GM12872 (cell line): ENCODE results near the gene RAPGEF2.

Experiments used
- CTCF ChIP-seq: IDR thresholded peaks from 3 replicates; pipeline ENCODE4 v1.5.1; 2011; ENCODE audit warnings: low read depth, mild to moderate bottlenecking, low read length, moderate library complexity; ENCODE audit not compliant: insufficient read depth

RAPGEF2 gene

DNA sequence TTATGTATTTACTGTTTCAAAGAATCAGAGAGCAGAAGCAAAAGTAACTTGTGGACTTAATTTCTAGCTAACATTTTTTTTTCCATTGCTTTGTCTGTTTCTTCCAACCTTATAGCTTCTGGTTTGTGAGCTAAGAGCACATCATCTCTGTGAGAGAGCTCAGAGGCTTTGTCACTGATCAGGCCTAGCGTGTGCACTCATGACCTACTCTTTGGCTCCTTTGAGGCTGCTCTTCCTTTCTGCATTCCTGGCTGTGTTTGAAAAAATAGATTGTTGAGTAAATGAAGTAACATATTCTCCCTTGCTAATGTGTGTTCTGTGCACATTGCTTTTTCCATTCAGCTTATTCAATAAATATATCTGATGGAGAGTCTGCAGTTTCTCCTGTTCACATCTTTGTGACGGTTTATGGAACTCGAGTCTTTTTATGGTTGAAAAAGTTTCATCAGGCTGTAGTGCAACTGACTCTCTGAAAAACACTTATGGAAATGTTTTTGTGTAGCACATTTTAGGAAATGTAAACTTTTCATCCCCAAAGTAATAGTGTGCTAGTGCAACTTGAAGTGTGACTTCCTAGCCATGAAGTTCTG lies 133.0 kb downstream of the RAPGEF2 start:
- no peak for TF ChIP-seq CTCF

DNA sequence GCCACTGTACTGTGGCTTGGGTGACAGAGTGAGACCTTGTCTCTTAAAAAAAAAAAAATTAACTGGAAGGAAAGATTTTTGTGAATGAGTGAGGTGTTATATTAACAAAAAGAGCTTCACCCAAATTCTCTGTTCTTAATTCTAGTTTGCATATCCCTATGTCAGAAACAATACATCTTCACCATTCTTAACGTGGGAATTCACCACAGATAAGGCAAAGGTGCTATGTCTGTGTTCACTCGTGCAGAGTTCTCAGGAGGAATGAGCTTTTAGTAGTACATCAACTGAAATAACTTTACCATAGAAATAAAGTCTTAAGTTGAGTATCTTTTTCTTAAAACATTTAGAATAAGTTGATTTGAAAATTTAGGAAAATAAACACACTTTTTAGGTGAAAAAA lies 135.1 kb downstream of the RAPGEF2 start:
- TF ChIP-seq CTCF: no peak

GRCh38 chr4:159238631-159239030 lies 135.8 kb downstream of the RAPGEF2 start:
- TF ChIP-seq CTCF: no peak

DNA sequence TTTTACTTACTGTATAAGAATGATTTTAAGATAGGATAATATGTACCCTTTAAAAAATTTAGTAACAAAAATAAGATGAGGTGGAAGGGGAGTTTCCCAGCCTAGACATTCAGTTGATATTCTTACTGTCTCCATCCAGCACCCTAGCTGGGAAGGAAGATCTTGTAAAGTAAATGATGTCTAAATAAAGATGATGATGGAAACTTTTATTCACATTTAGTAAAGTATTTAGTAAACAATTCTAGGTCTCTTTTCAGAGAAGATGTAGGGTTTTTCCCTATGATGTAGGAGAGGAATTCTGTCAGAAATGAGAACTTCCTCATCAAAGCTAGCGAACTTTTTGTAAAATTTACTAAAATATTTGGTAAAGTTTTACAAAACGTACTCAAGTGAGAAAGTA lies 136.8 kb downstream of the RAPGEF2 start:
- TF ChIP-seq CTCF: no peak

DNA sequence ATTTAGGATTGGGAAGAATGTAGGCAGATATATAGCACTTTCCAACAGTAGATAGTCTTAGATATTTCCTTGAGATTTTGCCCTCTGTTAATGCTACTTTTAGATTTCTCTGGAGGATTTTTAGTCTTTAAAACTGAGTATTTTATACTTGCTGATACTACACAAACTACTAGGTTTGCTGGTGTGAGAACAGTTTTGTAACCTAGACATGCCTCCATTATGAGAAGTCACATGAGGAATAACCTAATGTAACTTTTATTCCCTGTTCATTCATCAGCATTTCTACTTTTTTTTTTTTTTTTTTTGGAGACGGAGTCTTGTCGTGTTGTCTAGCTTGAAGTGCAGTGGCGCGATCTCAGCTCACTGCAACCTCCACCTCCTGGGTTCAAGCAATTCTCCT lies 137.2 kb downstream of the RAPGEF2 start:
- TF ChIP-seq CTCF: no peak

- no peak for TF ChIP-seq CTCF
These were observed 137.8 kb downstream of the RAPGEF2 start for GRCh38 chr4:159240687-159241086.

DNA sequence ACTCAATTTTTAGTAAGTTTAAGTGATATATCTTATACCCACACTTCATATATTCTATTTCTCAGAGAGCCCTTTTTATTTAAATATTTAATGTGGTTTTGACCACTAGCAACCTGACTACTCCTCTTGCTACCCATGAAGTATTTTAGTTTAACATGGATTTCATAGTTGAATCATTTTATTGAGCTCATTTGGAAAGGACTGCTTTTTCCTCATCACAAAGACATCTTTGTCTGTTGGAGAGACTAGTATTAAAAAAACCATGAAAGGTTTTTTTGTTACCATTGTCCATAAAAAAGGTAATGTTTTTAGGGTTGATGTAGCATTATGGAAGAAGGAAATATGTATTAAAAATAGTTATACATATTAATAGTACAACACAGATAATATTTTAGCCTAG lies 139.5 kb downstream of the RAPGEF2 start:
- no peak for TF ChIP-seq CTCF
